A549 (cell line): ENCODE data around the gene LOXL1. TPM values are rescaled to one million over a fixed set of nuclear protein-coding genes. Genes with fewer than 3 reads are reported as not detected.

Experiments used
- ATAC-seq, 2 experiments: fragments of 200-7000 bp in 1 of 2; fragments of >200 bp in 1 of 2; cut with Nextera tagmentation in 1 of 2; cut with Tn5 transposase in 1 of 2; 3 replicates each; pipeline versions ENCODE4 v1.8.0 to v1.9.1; 2018 to 2020; ENCODE audit warnings: mild to moderate bottlenecking in 1 of 2, moderate library complexity in 1 of 2
- CTCF ChIA-PET: fragments of 300-600 bp; sonication (Branson Sonifier 250); formaldehyde crosslinking; extraction: SDS; loops from one replicate; lab custom pipeline; 2021; ENCODE audit warnings: antibody characterized with exemption, inconsistent platforms; lab: Yijun Ruan, JAX
- POLR2A ChIA-PET: fragments of 350-600 bp; formaldehyde crosslinking; extraction: SDS; loops from one replicate; lab custom pipeline; 2021; ENCODE audit warnings: antibody characterized with exemption, inconsistent platforms; lab: Yijun Ruan, JAX
- DNase-seq, 2 experiments: peaks; one replicate each; pipeline versions ENCODE4 v3.0.0 to v3.0.0-alpha.2; 2011 to 2016; ENCODE audit warnings: low read depth in 1 of 2, low spot score in 1 of 2
- FAIRE-seq: peaks from 2 replicates; lab custom pipeline; 2011; peaks lifted over from hg19 to GRCh38; lab: Jason Lieb, UNC
- H3K27ac ChIP-seq, 2 experiments: fragments of >200 bp; sonication (Bioruptor Twin); formaldehyde crosslinking; 3 replicates each; pipeline ENCODE4 v1.5.1; 2016 to 2017
- H3K4me1 ChIP-seq: fragments of >200 bp; sonication (Bioruptor Twin); formaldehyde crosslinking; 3 replicates; pipeline ENCODE4 v1.6.1; 2016
- H3K4me2 ChIP-seq: fragments of >200 bp; sonication (Bioruptor Twin); formaldehyde crosslinking; 3 replicates; pipeline ENCODE4 v1.6.1; 2016
- H3K4me3 ChIP-seq: fragments of >200 bp; sonication (Bioruptor Twin); formaldehyde crosslinking; 3 replicates; pipeline ENCODE4 v1.5.1; 2016
- H3K9me3 ChIP-seq: fragments of >200 bp; sonication (Bioruptor Twin); formaldehyde crosslinking; 3 replicates; pipeline ENCODE4 v1.6.1; 2016
- ATOH8 ChIP-seq: fragments of 250-450 bp; sonication (Bioruptor Pico); IDR thresholded peaks from 2 replicates; pipeline ENCODE4 v1.5.0; 2020; ENCODE audit warnings: low read depth, mild to moderate bottlenecking, moderate library complexity
- CBX2 ChIP-seq: fragments of 200-600 bp; sonication (generic); IDR thresholded peaks from 2 replicates; pipeline ENCODE4 v1.6.1; 2016; ENCODE audit warnings: low read depth, mild to moderate bottlenecking, borderline replicate concordance
- CHD4 ChIP-seq: fragments of 200-600 bp; sonication (generic); IDR thresholded peaks from 2 replicates; pipeline ENCODE4 v1.6.1; 2016; ENCODE audit warnings: antibody characterized with exemption, mild to moderate bottlenecking, borderline replicate concordance
- E2F6 ChIP-seq: IDR thresholded peaks from 2 replicates; pipeline ENCODE4 v1.6.1; 2012; ENCODE audit warnings: low read depth, borderline replicate concordance
- EP300 ChIP-seq, 2 experiments: fragments of >200 bp; sonication (Bioruptor Twin); formaldehyde crosslinking; IDR thresholded peaks; 2 replicates in 1 of 2; 3 replicates in 1 of 2; pipeline ENCODE4 v1.6.1; 2016 to 2017
- FOXS1 ChIP-seq: fragments of 250-450 bp; sonication (Bioruptor Pico); IDR thresholded peaks from 2 replicates; pipeline ENCODE4 v1.5.0; 2020; ENCODE audit warnings: mild to moderate bottlenecking, moderate library complexity
- GATA3 ChIP-seq: IDR thresholded peaks from 2 replicates; pipeline ENCODE4 v1.6.1; 2012; ENCODE audit warnings: borderline replicate concordance
- HES2 ChIP-seq: fragments of >200 bp; sonication (Bioruptor Twin); formaldehyde crosslinking; IDR thresholded peaks from 2 replicates; pipeline ENCODE4 v1.6.1; 2016
- HMGXB4 ChIP-seq: fragments of 250-450 bp; sonication (Bioruptor Pico); IDR thresholded peaks from 2 replicates; pipeline ENCODE4 v1.5.0; 2021; ENCODE audit warnings: mild to moderate bottlenecking, moderate library complexity, borderline replicate concordance
- HOXA7 ChIP-seq: fragments of 250-450 bp; sonication (Bioruptor Pico); IDR thresholded peaks from 2 replicates; pipeline ENCODE4 v1.5.0; 2020; ENCODE audit warnings: mild to moderate bottlenecking, moderate library complexity
- HOXB13 ChIP-seq: fragments of 250-450 bp; sonication (Bioruptor Pico); IDR thresholded peaks from 2 replicates; pipeline ENCODE4 v1.5.0; 2020; ENCODE audit warnings: low read depth, mild to moderate bottlenecking, moderate library complexity
- MAFK ChIP-seq: fragments of 450-650 bp; IDR thresholded peaks from 2 replicates; pipeline ENCODE4 v1.6.1; 2014; ENCODE audit not compliant: partially characterized antibody
- MYC ChIP-seq: IDR thresholded peaks from 2 replicates; pipeline ENCODE4 v1.6.1; 2012; ENCODE audit warnings: mild to moderate bottlenecking, inconsistent platforms, low read length, improper control_type of control experiment, borderline replicate concordance
- NFE2L2 ChIP-seq: fragments of 150-350 bp; conservative IDR thresholded peaks from 2 replicates; pipeline ENCODE4 v1.6.1; 2014; ENCODE audit warnings: low read length
- PHF8 ChIP-seq: fragments of 200-600 bp; sonication (generic); IDR thresholded peaks from 2 replicates; pipeline ENCODE4 v1.6.1; 2016; ENCODE audit warnings: low read depth, mild to moderate bottlenecking, antibody characterized with exemption, moderate library complexity, borderline replicate concordance
- POLR2AphosphoS2 ChIP-seq: conservative IDR thresholded peaks from 2 replicates; pipeline ENCODE4 v1.6.1; 2012; ENCODE audit warnings: low read length, improper control_type of control experiment, inconsistent platforms
- RAD21 ChIP-seq, 2 experiments: fragments of >200 bp in 1 of 2; sonication (Bioruptor Twin) in 1 of 2; formaldehyde crosslinking in 1 of 2; IDR thresholded peaks in 1 of 2; conservative IDR thresholded peaks in 1 of 2; 2 replicates in 1 of 2; 3 replicates in 1 of 2; pipeline ENCODE4 v1.6.1; 2012 to 2018; ENCODE audit warnings: inconsistent platforms in 1 of 2
- RARB ChIP-seq: fragments of 250-450 bp; sonication (Bioruptor Pico); IDR thresholded peaks from 2 replicates; pipeline ENCODE4 v1.8.0; 2021; ENCODE audit warnings: mild to moderate bottlenecking, moderate library complexity
- RNF2 ChIP-seq: fragments of 200-600 bp; sonication (generic); IDR thresholded peaks from 2 replicates; pipeline ENCODE4 v1.6.1; 2016; ENCODE audit warnings: low read depth, mild to moderate bottlenecking, antibody characterized with exemption, moderate library complexity, borderline replicate concordance
- SMC3 ChIP-seq: fragments of >200 bp; sonication (Bioruptor Twin); formaldehyde crosslinking; IDR thresholded peaks from 3 replicates; pipeline ENCODE4 v1.6.1; 2018; ENCODE audit warnings: inconsistent platforms
- TP53 ChIP-seq: fragments of 250-450 bp; sonication (Bioruptor Pico); IDR thresholded peaks from 2 replicates; pipeline ENCODE4 v1.5.0; 2021; ENCODE audit warnings: mild to moderate bottlenecking, moderate library complexity
- ZFP36 ChIP-seq: fragments of 450-650 bp; IDR thresholded peaks from 2 replicates; pipeline ENCODE4 v1.6.1; 2014; ENCODE audit warnings: borderline replicate concordance; ENCODE audit not compliant: partially characterized antibody
- WGBS: methylation state at CpG from one replicate; pipeline ENCODE4 v1.1.6; 2017; ENCODE audit errors: missing lambda C conversion rate; 5-methylcytosine and 5-hydroxymethylcytosine counted together
- polyA plus RNA-seq, 4 experiments: library from polyadenylated mRNA; depleted of rRNA in 3 of 4; stranded (reverse); fragments of >200 nt; fragmentation: RNase III in 1 of 4; extraction: RNeasy Plus Mini Kit Qiagen cat#74134 plus additional on column Dnase treatment in 1 of 4; gene quantifications; 2 replicates in 3 of 4; 3 replicates in 1 of 4; pipeline ENCODE4 v1.2.3, GENCODE V29; 2011 to 2017
- TF ChIP-seq, protein P1 (sequence below): fragments of 200-600 bp; sonication (generic); IDR thresholded peaks from 2 replicates; pipeline ENCODE4 v1.6.1; 2016; ENCODE audit warnings: antibody characterized with exemption, mild to moderate bottlenecking, moderate library complexity
- TF ChIP-seq, protein P2 (sequence below): fragments of 450-650 bp; IDR thresholded peaks from 2 replicates; pipeline ENCODE4 v1.6.1; 2014; ENCODE audit warnings: antibody characterized with exemption

LOXL1 gene
- polyA plus RNA-seq, 2 of the 4 experiments (the other 2 are of a cell fraction) = 0.62 to 0.65 TPM

GRCh38 chr15:73946046-73946721, 19.9 kb downstream of the LOXL1 start:
- TF ChIP-seq MYC (no peak), EP300 (IDR thresholded peaks at IDR 0.05) (no peak), E2F6 (no peak), HOXA7 (CRISPR knock-in tag) (no peak), RNF2 (no peak), RARB (CRISPR knock-in tag) (no peak), CBX2 (no peak), ATOH8 (no peak), NFE2L2 (no peak), HOXB13 (no peak)
- TF ChIP-seq, protein P1, sequence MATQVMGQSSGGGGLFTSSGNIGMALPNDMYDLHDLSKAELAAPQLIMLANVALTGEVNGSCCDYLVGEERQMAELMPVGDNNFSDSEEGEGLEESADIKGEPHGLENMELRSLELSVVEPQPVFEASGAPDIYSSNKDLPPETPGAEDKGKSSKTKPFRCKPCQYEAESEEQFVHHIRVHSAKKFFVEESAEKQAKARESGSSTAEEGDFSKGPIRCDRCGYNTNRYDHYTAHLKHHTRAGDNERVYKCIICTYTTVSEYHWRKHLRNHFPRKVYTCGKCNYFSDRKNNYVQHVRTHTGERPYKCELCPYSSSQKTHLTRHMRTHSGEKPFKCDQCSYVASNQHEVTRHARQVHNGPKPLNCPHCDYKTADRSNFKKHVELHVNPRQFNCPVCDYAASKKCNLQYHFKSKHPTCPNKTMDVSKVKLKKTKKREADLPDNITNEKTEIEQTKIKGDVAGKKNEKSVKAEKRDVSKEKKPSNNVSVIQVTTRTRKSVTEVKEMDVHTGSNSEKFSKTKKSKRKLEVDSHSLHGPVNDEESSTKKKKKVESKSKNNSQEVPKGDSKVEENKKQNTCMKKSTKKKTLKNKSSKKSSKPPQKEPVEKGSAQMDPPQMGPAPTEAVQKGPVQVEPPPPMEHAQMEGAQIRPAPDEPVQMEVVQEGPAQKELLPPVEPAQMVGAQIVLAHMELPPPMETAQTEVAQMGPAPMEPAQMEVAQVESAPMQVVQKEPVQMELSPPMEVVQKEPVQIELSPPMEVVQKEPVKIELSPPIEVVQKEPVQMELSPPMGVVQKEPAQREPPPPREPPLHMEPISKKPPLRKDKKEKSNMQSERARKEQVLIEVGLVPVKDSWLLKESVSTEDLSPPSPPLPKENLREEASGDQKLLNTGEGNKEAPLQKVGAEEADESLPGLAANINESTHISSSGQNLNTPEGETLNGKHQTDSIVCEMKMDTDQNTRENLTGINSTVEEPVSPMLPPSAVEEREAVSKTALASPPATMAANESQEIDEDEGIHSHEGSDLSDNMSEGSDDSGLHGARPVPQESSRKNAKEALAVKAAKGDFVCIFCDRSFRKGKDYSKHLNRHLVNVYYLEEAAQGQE = no peak
- TF ChIP-seq, protein P2, sequence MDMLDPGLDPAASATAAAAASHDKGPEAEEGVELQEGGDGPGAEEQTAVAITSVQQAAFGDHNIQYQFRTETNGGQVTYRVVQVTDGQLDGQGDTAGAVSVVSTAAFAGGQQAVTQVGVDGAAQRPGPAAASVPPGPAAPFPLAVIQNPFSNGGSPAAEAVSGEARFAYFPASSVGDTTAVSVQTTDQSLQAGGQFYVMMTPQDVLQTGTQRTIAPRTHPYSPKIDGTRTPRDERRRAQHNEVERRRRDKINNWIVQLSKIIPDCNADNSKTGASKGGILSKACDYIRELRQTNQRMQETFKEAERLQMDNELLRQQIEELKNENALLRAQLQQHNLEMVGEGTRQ = no peak
- ChIA-PET POLR2A (no interaction called here), CTCF (interaction anchor here (1.1 to 1.6 kb wide), 2 partner anchors 19 to 26 kb away, joined by 4 to 5 read pairs; no protein-coding TSS in a partner anchor)
- H3K9me3 ChIP-seq = no peaks in the 10 kb centered on the region
- no peak overlapping the region for H3K4me2 ChIP-seq
- 69% methylated on average over 3 of the region's 17 CpGs for WGBS
- DNase-seq (no peak), FAIRE-seq (no peak), ATAC-seq (no peak)
- no peak overlapping the region for H3K27ac ChIP-seq
- H3K4me3 ChIP-seq = no peak overlapping the region
- H3K4me1 ChIP-seq = peaks cover 3% of the 10 kb centered on the region; the same call in 2 of the 3 replicates

- no peaks in the 10 kb centered on the region for H3K9me3 ChIP-seq
- CTCF ChIA-PET = interaction anchor here (1.6 kb wide), 1 partner anchor 19 kb away, joined by 5 read pairs; no protein-coding TSS in a partner anchor
- no peak for FAIRE-seq
- POLR2A ChIA-PET = no interaction called here
- TF ChIP-seq MAFK = no peak
- no peak for TF ChIP-seq PHF8
- TF ChIP-seq, all 56 proteins: peak for 0
- 82% methylated on average over 5 of the region's 9 CpGs for WGBS
- no peak overlapping the region for H3K4me3 ChIP-seq
- no peak overlapping the region for H3K27ac ChIP-seq
- no peak for DNase-seq
- H3K4me2 ChIP-seq = no peak overlapping the region
- no peaks in the 10 kb centered on the region for H3K4me1 ChIP-seq
- ATAC-seq = no peak
Observed at GRCh38 chr15:73946795-73947370, 20.6 kb downstream of the LOXL1 start.

- WGBS = no CpG with 5 or more reads among the region's 9 CpGs
- Histone ChIP-seq H3K9me3 (no peaks in the 10 kb centered on the region), H3K4me3 (no peak overlapping the region), H3K27ac (no peak overlapping the region), H3K4me2 (no peak overlapping the region), H3K4me1 (no peaks in the 10 kb centered on the region)
- FAIRE-seq (no peak), DNase-seq (no peak), ATAC-seq (no peak)
- POLR2A ChIA-PET = no interaction called here
- CTCF ChIA-PET = interaction anchor here (3.1 to 3.2 kb wide), 2 partner anchors 12 to 17 kb away, joined by 8 to 22 read pairs; no protein-coding TSS in a partner anchor
- TF ChIP-seq HES2 (no peak), ZFP36 (no peak), MAFK (no peak), SMC3 (no peak), NFE2L2 (no peak), POLR2AphosphoS2 (no peak), HMGXB4 (CRISPR knock-in tag) (no peak), CHD4 (no peak), RAD21 (conservative IDR thresholded peaks at IDR 0.05 in 1 of 2, IDR thresholded peaks at IDR 0.05 in 1 of 2) (no peak), GATA3 (no peak), FOXS1 (CRISPR knock-in tag) (no peak), TP53 (CRISPR knock-in tag) (no peak)
Observed at GRCh38 chr15:73947651-73948050, 21.4 kb downstream of the LOXL1 start.
